GM10248 (cell line): ENCODE data around the gene PARS2.
A peak's percentile ranks its signal among the peaks of the same experiment; 100 is the strongest.

Experiments
- CTCF ChIA-PET: fragments of 300-600 bp; sonication (Branson Sonifier 250); formaldehyde crosslinking; extraction: SDS; loops from one replicate; lab custom pipeline; 2021; ENCODE audit warnings: antibody characterized with exemption; lab: Yijun Ruan, JAX
- POLR2A ChIA-PET: fragments of 350-650 bp; sonication (Branson Sonifier 250); formaldehyde crosslinking; extraction: SDS; loops from one replicate; lab custom pipeline; 2020; ENCODE audit warnings: antibody characterized with exemption; lab: Yijun Ruan, JAX
- DNase-seq: peaks from one replicate; pipeline ENCODE4 v3.0.0; 2012; ENCODE audit errors: extremely low spot score
- TF ChIP-seq, protein P1 (sequence below): IDR thresholded peaks from 2 replicates; pipeline ENCODE4 v1.5.1; 2012; ENCODE audit warnings: mild to moderate bottlenecking, low read depth; ENCODE audit errors: extremely low read depth, missing control alignments, control extremely low read depth

PARS2 gene

DNA sequence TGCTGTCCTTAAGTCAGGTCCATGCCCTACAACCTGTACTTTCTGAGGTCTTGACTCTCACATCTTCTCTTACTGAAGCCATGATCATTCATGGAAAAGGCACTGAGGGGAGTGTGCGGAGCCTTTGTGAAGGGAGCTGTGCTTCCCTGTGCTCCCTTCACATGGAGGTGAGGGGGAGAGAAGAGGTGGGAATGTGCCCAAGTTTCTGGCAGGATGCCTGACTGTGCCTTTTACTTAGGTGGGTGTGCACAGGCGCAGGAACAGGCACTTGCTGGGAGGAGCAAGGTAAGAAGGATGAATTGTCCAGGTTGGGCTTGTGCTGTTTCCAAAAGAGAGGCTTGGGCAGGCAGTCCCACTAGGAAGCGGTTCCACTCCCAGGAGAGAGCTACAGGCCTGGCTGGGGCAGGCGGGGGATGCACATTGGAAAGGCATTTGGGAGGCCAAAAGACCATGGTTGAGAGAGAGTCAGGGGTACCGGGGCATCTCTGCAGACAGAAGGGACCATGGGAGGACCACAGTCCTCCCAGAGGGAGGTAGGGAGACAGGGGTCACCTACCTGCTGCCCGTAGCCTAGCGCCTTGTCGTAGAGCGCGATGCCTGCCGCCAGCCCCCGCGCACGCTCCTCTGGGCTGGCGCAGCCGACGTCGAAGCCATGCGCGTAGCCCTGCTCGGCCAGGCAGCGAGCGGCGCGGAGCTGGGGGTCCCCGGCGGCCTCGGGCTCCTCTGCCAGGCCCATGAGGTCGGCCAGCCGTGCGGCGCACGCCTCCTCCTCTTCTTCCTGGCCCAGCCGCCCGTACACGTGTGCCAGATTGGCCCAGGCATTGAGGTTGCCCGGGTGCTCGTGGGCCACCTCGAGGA is 35.9 kb upstream of the PARS2 start:
- TF ChIP-seq, protein P1, sequence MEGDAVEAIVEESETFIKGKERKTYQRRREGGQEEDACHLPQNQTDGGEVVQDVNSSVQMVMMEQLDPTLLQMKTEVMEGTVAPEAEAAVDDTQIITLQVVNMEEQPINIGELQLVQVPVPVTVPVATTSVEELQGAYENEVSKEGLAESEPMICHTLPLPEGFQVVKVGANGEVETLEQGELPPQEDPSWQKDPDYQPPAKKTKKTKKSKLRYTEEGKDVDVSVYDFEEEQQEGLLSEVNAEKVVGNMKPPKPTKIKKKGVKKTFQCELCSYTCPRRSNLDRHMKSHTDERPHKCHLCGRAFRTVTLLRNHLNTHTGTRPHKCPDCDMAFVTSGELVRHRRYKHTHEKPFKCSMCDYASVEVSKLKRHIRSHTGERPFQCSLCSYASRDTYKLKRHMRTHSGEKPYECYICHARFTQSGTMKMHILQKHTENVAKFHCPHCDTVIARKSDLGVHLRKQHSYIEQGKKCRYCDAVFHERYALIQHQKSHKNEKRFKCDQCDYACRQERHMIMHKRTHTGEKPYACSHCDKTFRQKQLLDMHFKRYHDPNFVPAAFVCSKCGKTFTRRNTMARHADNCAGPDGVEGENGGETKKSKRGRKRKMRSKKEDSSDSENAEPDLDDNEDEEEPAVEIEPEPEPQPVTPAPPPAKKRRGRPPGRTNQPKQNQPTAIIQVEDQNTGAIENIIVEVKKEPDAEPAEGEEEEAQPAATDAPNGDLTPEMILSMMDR: no peak
- ChIA-PET CTCF (interaction anchor here (0.7 to 5.7 kb wide), 19 partner anchors 8 to 196 kb away, joined by 3 to 45 read pairs (median 5); no protein-coding TSS in a partner anchor), POLR2A (interaction anchor here (1.2 kb wide), 1 partner anchor 84 kb away, joined by 3 read pairs; the partner anchor contains the start of gene TTC4)
- DNase-seq: no peak

DNA sequence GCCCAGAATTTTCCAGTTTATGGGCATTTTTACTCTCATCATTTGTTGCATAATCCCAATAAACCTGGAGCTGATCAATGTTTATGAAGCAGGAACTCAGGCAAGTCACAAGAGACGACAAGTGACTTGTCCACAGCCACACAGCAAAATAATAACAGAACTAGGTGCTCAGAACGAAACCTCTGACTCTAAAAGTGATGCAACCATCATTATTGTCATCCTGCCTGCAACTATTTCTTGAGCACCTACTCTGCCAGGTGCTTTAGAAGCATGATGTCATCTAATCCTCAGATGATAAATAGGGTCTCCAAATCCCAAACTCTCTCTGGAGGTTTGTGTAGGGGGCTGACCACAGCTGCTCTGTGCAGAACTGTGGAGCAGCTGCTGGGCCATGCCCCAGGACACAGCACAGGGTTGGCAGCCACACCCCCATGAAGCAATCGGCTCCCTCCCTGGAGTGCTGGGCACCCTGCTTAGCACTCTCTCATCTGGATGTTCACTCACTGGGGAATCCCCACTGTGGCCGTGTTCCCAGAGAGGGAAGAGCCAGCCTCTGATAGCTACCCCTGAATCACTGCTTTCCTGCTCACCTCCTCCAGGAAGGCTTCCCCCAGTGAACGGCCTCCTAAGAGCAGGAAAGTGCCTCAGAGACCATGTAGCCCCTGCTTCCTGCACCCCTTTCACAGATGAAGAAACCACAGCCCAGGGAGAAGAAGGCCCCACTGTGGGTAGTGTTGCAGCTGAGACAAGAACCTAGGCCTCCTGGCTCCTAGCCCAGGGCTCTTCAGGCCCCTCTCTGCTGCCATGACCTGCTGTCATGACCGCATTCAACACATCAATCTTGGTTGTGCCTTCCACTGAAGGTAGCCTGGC is 34.7 kb upstream of the PARS2 start:
- peak; percentile 54 for DNase-seq
- ChIA-PET POLR2A (no interaction called here), CTCF (interaction anchor here (1.0 to 4.0 kb wide), 4 partner anchors 8 to 54 kb away, joined by 3 to 45 read pairs (median 4); no protein-coding TSS in a partner anchor)
- TF ChIP-seq, protein P1: no peak

DNA sequence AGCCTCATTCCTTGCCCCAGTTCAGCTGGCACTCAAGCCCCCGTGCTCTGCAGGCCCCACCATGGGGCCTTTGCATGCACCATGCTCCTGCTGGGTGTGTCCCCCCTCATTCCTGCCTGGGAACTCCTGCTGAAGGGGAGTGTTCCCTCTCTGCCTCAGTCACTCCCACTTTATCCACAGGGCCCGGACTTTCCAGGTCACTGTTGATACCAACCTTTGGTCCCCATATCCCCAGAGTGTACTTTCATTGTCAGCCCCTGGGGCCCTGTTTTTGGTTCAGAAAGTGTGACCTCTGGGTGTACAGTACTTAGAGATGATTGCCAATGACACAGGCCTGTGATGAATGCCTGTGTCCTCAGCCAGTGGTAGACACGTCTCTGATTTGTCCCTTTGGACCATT is 33.9 kb upstream of the PARS2 start:
- ChIA-PET POLR2A (no interaction called here), CTCF (interaction anchor here (1.3 kb wide), 1 partner anchor 9 kb away, joined by 3 read pairs; no protein-coding TSS in a partner anchor)
- TF ChIP-seq, protein P1: no peak
- no peak for DNase-seq

DNA sequence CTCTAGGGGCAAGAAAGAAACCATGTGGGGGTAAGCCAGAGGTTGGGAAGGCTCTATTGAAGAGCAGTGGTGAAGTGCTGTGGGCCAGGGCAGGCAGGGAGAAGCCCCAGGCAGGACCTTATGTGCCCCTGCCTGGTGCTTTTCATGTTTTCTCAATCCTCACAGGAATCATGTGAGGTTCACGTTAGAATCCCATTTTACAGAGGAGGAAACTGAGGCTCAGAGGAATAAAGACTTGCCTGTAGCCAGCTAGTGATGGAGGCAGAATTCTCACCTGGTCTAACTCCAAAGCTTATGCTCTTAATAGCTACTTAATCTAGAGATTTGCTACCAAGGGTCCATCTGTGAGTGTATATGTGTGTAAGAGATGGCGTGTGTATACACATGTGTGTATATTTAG is 32.6 kb upstream of the PARS2 start:
- ChIA-PET POLR2A (no interaction called here), CTCF (no interaction called here)
- TF ChIP-seq, protein P1: no peak
- DNase-seq: no peak

DNA sequence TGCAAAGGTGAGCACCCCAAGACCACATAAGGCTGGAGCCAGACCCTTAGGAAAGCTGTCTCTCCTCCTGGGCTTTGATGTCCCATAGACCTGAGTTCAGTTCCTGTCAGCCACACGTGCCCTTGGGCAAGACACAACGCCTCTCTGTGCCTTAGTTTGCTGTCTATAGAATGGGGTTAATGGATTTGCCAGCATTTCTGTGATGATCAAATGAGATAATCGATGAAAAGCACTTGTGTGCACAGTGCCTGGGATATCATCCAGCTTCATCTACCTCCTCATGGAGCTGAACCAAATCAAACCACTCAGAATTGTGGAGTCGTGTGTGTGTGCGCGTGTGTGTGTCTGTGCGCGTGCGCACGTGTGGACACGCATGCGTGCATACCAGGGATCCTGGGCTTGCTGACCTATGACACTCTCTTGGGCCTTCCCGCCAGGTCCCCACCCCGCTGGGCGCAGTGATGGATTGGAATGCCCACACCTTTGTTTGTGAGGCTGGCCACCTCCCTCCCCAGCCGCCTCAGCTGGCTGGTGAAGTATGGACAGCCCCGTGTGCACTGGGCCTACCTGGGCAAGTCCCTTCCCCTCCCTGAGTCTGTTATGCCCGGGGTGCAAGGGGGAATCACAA is 31.6 kb upstream of the PARS2 start:
- ChIA-PET POLR2A (no interaction called here), CTCF (interaction anchor here (1.4 to 2.0 kb wide), 2 partner anchors 11 to 14 kb away, joined by 4 read pairs; no protein-coding TSS in a partner anchor)
- TF ChIP-seq, protein P1: no peak

DNA sequence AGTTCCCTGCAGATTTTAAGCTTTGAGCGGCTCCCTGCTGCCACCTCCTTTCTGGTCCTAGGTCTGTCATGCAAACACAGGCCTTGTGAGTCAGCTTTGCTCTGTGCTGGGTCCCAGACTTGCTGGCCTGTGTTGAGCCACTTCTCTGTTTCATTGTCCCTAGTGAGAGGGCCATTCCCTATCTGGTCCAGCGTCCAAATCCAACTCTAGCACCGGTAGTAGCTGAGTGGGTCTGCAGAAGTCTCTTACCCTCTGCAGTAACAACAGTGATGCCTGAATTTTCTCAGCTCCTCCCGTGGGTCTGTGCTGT is 31.0 kb upstream of the PARS2 start:
- no peak for DNase-seq
- ChIA-PET POLR2A (no interaction called here), CTCF (interaction anchor here (1.4 to 2.0 kb wide), 2 partner anchors 12 to 15 kb away, joined by 4 read pairs; no protein-coding TSS in a partner anchor)
- TF ChIP-seq, protein P1: no peak

More for the DNA sequence above, 31.6 kb upstream of the PARS2 start:
- no peak for DNase-seq
